ENCODE data around the gene TRPM3.

TRPM3 gene

GRCh38 chr9:71001780-71002386, 119.5 kb downstream of the TRPM3 start (continued):
- TF ChIP-seq ELK4 (IDR thresholded peaks at IDR 0.05; ENCODE audit: borderline replicate concordance, low read depth, low read length) (no peak), ZNF426 (tag by site-specific recombination; IDR thresholded peaks at IDR 0.05) (no peak), ZNF785 (tag by site-specific recombination; IDR thresholded peaks at IDR 0.05) (no peak), ZNF16 (tag by site-specific recombination; IDR thresholded peaks at IDR 0.05; ENCODE audit: low read depth) (no peak), ZNF24 (tag by site-specific recombination; IDR thresholded peaks at IDR 0.05) (no peak), ZNF341 (tag by site-specific recombination; IDR thresholded peaks at IDR 0.05; ENCODE audit: low read depth) (no peak), ZNF654 (tag by site-specific recombination; IDR thresholded peaks at IDR 0.05; ENCODE audit: low read depth) (peak; percentile 55)

GRCh38 chr9:70998962-70999361, 122.5 kb downstream of the TRPM3 start:
- POLR2A ChIA-PET, result no interaction called here
- TF ChIP-seq ZNF26 (tag by site-specific recombination; IDR thresholded peaks at IDR 0.05), result no peak
- TF ChIP-seq ZNF660 (tag by site-specific recombination; IDR thresholded peaks at IDR 0.05), result no peak
- no peak for TF ChIP-seq ZNF324 (tag by site-specific recombination; IDR thresholded peaks at IDR 0.05)
- TF ChIP-seq ZNF311 (tag by site-specific recombination; IDR thresholded peaks at IDR 0.05; ENCODE audit: borderline replicate concordance), result no peak
- no peak for TF ChIP-seq GLI4 (tag by site-specific recombination; IDR thresholded peaks at IDR 0.05)
- no peak for TF ChIP-seq ZNF202 (tag by site-specific recombination; IDR thresholded peaks at IDR 0.05; ENCODE audit: borderline replicate concordance)
- TF ChIP-seq ZNF585B (tag by site-specific recombination; IDR thresholded peaks at IDR 0.05), result no peak
- TF ChIP-seq SALL2 (tag by site-specific recombination; IDR thresholded peaks at IDR 0.05; ENCODE audit: borderline replicate concordance), result no peak
- no peak for TF ChIP-seq KLF8 (tag by site-specific recombination; IDR thresholded peaks at IDR 0.05)
- TF ChIP-seq GLI2 (tag by site-specific recombination; IDR thresholded peaks at IDR 0.05; ENCODE audit: borderline replicate concordance, low read depth), result no peak
- TF ChIP-seq ZNF792 (tag by site-specific recombination; IDR thresholded peaks at IDR 0.05), result no peak
- no peak for TF ChIP-seq AEBP2 (tag by site-specific recombination; IDR thresholded peaks at IDR 0.05; ENCODE audit: borderline replicate concordance)
- no peak for TF ChIP-seq ZNF48 (tag by site-specific recombination; IDR thresholded peaks at IDR 0.05)
- TF ChIP-seq ZNF175 (tag by site-specific recombination; IDR thresholded peaks at IDR 0.05), result no peak
- no peak for TF ChIP-seq SP2 (tag by site-specific recombination; IDR thresholded peaks at IDR 0.05)
- TF ChIP-seq ZNF558 (tag by site-specific recombination; IDR thresholded peaks at IDR 0.05), result no peak
- no peak for TF ChIP-seq PRDM6 (tag by site-specific recombination; IDR thresholded peaks at IDR 0.05)
- TF ChIP-seq TCF7L2 (IDR thresholded peaks at IDR 0.05; ENCODE audit: borderline replicate concordance, low read depth, low read length), result no peak
- no peak overlapping the region for H3K27ac ChIP-seq (ENCODE audit: extremely low read depth, low read depth, low read length)
- H3K4me3 ChIP-seq (ENCODE audit: low read depth, low read length), result no peak overlapping the region
- CTCF ChIA-PET, result interaction anchor here (0.6 to 4.5 kb wide), 6 partner anchors 14 to 359 kb away, joined by 3 to 45 read pairs (median 4); no protein-coding TSS in a partner anchor
- no peaks in the 10 kb centered on the region for H3K9me3 ChIP-seq (ENCODE audit: control insufficient read depth, insufficient read depth, low read depth, low read length)
- H3K4me1 ChIP-seq (ENCODE audit: control insufficient read depth, insufficient read depth, low read length), result no peaks in the 10 kb centered on the region
- no peaks in the 10 kb centered on the region for H3K36me3 ChIP-seq (ENCODE audit: control insufficient read depth in 2 of 2, insufficient read depth in 1 of 2, low read length in 2 of 2)
